GM12875 (cell line): Measurements from ENCODE around the gene NIF3L1.
"Not testable (repeated sequence)": the region's sequence is repeated elsewhere in the genome, so short reads cannot be mapped to it uniquely, and the experiment has no call there.

Source experiments
- H3K4me3 ChIP-seq: one replicate; pipeline ENCODE4 v1.5.1; 2011; ENCODE audit warnings: low read depth, low read length, control low read depth
- TF ChIP-seq, protein P1 (sequence below): IDR thresholded peaks from 2 replicates; pipeline ENCODE4 v1.5.1; 2011; ENCODE audit warnings: low read depth, mild to moderate bottlenecking, control low read depth, inconsistent platforms, low read length, moderate library complexity, borderline replicate concordance; ENCODE audit not compliant: insufficient read depth

Gene NIF3L1

DNA sequence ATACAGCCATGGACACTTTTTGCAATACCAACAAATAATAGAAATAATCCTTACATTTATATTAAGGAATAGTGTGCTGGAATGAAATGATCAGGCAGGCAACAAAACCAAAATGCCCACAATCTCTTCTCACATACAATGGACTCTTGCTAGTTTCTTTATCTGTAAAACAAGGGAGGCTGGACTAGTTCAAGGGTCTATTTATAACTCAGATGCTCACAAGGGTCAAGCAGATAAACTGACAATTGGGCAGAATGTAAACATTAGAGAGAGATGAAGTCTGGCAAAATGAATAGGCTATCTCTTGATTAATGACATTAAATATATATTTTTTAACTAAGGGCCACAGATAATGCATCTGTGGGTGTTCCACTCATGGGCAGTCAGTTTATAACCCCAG lies 11.7 kb upstream of the NIF3L1 start:
- no peak overlapping the region for H3K4me3 ChIP-seq
- TF ChIP-seq, protein P1, sequence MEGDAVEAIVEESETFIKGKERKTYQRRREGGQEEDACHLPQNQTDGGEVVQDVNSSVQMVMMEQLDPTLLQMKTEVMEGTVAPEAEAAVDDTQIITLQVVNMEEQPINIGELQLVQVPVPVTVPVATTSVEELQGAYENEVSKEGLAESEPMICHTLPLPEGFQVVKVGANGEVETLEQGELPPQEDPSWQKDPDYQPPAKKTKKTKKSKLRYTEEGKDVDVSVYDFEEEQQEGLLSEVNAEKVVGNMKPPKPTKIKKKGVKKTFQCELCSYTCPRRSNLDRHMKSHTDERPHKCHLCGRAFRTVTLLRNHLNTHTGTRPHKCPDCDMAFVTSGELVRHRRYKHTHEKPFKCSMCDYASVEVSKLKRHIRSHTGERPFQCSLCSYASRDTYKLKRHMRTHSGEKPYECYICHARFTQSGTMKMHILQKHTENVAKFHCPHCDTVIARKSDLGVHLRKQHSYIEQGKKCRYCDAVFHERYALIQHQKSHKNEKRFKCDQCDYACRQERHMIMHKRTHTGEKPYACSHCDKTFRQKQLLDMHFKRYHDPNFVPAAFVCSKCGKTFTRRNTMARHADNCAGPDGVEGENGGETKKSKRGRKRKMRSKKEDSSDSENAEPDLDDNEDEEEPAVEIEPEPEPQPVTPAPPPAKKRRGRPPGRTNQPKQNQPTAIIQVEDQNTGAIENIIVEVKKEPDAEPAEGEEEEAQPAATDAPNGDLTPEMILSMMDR, result no peak

GRCh38 chr2:200878289-200878880 lies 10.8 kb upstream of the NIF3L1 start:
- no peak overlapping the region for H3K4me3 ChIP-seq
- TF ChIP-seq, protein P1, result no peak

DNA sequence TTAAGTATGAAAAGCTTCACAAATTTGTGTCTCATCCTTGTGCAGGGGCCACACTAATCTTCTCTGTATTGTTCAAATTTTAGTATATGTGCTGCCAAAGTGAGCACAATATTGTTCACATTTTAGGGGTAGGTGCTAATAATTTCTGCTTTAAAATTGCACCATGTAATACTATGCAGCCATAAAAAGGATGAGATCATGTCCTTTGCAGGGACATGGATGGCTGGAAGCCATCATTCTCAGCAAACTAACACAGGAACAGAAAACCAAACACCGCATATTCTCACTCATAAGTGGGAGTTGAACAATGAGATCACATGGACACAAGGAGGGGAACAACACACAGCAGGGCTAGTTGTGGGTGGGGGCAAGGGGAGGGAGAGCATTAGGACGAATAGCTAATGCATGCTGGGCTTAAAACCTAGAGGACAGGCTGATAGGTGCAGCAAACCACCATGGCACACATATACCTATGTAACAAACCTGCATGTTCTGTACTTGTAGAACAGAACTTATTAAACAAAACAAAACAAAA lies 7.4 kb upstream of the NIF3L1 start:
- H3K4me3 ChIP-seq, result not testable (repeated sequence)

DNA sequence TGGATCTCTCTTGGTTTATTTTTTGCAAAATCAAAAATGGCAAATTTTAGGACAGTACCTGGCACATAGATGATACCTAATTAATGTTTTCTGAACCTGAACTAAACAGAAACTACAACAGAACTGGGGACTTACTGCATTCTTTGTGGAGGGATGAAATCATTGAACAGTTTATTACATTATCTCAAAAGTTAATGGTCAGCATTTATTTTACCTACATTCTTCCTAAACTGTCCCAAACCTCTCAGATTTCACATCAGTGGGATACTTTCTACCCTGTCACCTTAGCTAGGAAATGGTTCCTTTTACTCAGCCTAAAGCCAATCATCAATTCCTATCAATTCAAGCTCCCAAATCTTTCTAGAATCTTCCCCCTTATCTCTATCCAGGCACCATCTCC lies 10.3 kb downstream of the NIF3L1 start:
- TF ChIP-seq, protein P1, result no peak

GRCh38 chr2:200901459-200902072 lies 12.4 kb downstream of the NIF3L1 start:
- TF ChIP-seq, protein P1, result peak; percentile 74
- no peak overlapping the region for H3K4me3 ChIP-seq

More for the DNA sequence above, 10.3 kb downstream of the NIF3L1 start:
- no peak overlapping the region for H3K4me3 ChIP-seq

DNA sequence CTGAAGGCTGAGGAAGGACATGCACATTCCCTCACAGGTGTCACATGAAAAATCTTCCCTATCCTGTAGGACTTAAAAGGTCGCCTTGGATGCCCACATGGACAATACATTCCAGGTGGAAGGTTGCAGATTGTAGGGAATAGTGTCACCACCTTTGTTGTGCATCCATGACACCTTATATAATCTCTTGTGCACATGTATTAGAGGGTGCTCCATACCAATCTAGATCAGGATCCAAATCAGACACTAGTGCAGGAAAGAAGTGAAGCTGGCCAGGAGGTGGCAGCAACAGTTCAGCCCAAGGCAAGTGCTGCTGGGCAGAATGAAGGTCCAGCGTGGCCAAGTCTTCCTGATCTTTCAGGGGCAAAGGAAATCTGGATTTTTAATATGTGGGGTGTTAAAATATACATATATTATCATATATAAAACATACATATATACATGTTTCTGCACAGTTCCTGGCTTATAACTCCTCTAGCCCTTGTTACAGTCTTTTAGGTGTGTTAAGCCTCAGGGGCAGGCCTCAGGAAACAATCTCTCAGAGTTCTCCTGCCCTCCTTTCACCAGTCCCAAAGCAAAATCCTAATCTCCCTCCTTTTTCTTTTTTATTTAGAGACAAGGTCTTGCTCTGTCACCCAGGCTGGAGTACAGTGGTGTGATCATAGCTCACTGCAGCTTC lies 16.6 kb downstream of the NIF3L1 start:
- TF ChIP-seq, protein P1, result peak; percentile 65; the same call in 1 of the 2 replicates
- H3K4me3 ChIP-seq, result no peak overlapping the region

GRCh38 chr2:200909958-200910357 lies 20.8 kb downstream of the NIF3L1 start:
- TF ChIP-seq, protein P1, result no peak
- H3K4me3 ChIP-seq, result no peak overlapping the region
